HG03460 (cell line): ENCODE data around the gene ZNF394.
"Not testable (repeated sequence)": the region's sequence is repeated elsewhere in the genome, so short reads cannot be mapped to it uniquely, and the experiment has no call there.

ENCODE experiments used
- ATAC-seq: cut with Tn5 transposase; IDR thresholded peaks from one replicate; pipeline ENCODE4 v1.9.1; 2021; ENCODE audit not compliant: unreplicated experiment

The ZNF394 gene

GRCh38 chr7:99499721-99500636 lies at the start of gene ZNF394:
ZNF394 (minus strand) TSS chr7:99500281; CDS start chr7:99500093, 188 bp downstream.
- ATAC-seq, result peak; percentile 41

- ATAC-seq, result not testable (repeated sequence)
Observed at GRCh38 chr7:99549545-99549944, 49.5 kb upstream of the ZNF394 start.

- not testable (repeated sequence) for ATAC-seq
Observed at GRCh38 chr7:99545308-99545707, 45.2 kb upstream of the ZNF394 start.

GRCh38 chr7:99543916-99544315 lies 43.8 kb upstream of the ZNF394 start:
- ATAC-seq, result no peak

GRCh38 chr7:99543081-99543671 lies 43.1 kb upstream of the ZNF394 start:
- no peak for ATAC-seq

GRCh38 chr7:99541212-99541611 lies 41.1 kb upstream of the ZNF394 start:
- ATAC-seq, result no peak

GRCh38 chr7:99540542-99540941 lies 40.5 kb upstream of the ZNF394 start:
- no peak for ATAC-seq

GRCh38 chr7:99539213-99539811 lies 39.2 kb upstream of the ZNF394 start:
- ATAC-seq, result no peak

- no peak for ATAC-seq
Observed at GRCh38 chr7:99535667-99536066, 35.6 kb upstream of the ZNF394 start.

- ATAC-seq, result no peak
Observed at GRCh38 chr7:99531354-99531765, 31.3 kb upstream of the ZNF394 start.

- no peak for ATAC-seq
Observed at GRCh38 chr7:99525713-99526440, 25.8 kb upstream of the ZNF394 start.

GRCh38 chr7:99521399-99521798 lies 21.3 kb upstream of the ZNF394 start:
- no peak for ATAC-seq

GRCh38 chr7:99514050-99514449 lies 14.0 kb upstream of the ZNF394 start:
- no peak for ATAC-seq

GRCh38 chr7:99505324-99505662 lies 5.2 kb upstream of the ZNF394 start:
- peak; percentile 4 for ATAC-seq

- ATAC-seq, result peak; percentile 63
Observed at GRCh38 chr7:99504603-99505323, 4.7 kb upstream of the ZNF394 start, which contains the start of gene ZKSCAN5. ZKSCAN5 (plus strand) TSS chr7:99504662; CDS start chr7:99506045, 1,383 bp downstream.

GRCh38 chr7:99504281-99504602 lies 4.2 kb upstream of the ZNF394 start:
- ATAC-seq, result peak; percentile 68

- not testable (repeated sequence) for ATAC-seq
Observed at GRCh38 chr7:99501236-99501635, 1.2 kb upstream of the ZNF394 start.

GRCh38 chr7:99500637-99501009 lies 542 bp upstream of the ZNF394 start:
- no peak for ATAC-seq

GRCh38 chr7:99499371-99499720 lies 735 bp downstream of the ZNF394 start:
- no peak for ATAC-seq

GRCh38 chr7:99498546-99498944 lies 1.5 kb downstream of the ZNF394 start:
- no peak for ATAC-seq
